GM12892 (cell line): ENCODE data around the gene PSMC3IP.

Experiments
- POLR2A ChIP-seq: IDR thresholded peaks from 2 replicates; pipeline ENCODE4 v1.6.1; 2011; ENCODE audit warnings: low read depth, low read length, control low read depth
- TAF1 ChIP-seq: IDR thresholded peaks from 2 replicates; pipeline ENCODE4 v1.6.1; 2011; ENCODE audit warnings: low read depth, mild to moderate bottlenecking, control low read depth, low read length, borderline replicate concordance

- TF ChIP-seq POLR2A = peak; percentile 87
- TF ChIP-seq TAF1 = peak; percentile 85
Observed at GRCh38 chr17:42561897-42562387, 15.6 kb downstream of the PSMC3IP start, which contains the start of gene COASY.
